Endodermal cell (in vitro differentiated cells): ENCODE data around the gene NKAP. TPM values are rescaled to one million over a fixed set of nuclear protein-coding genes. Genes with fewer than 3 reads are reported as not detected.
"Not testable (repeated sequence)": the region's sequence is repeated elsewhere in the genome, so short reads cannot be mapped to it uniquely, and the experiment has no call there.

Experiments
- DNase-seq: peaks from one replicate; pipeline ENCODE4 v3.0.0-alpha.2; 2017
- H3K27ac ChIP-seq: 2 replicates; pipeline ENCODE4 v1.5.1; 2013; ENCODE audit warnings: mild to moderate bottlenecking, low read depth, low read length, moderate library complexity
- H3K27me3 ChIP-seq: 2 replicates; pipeline ENCODE4 v1.6.1; 2013; ENCODE audit warnings: mild to moderate bottlenecking, low read length, moderate library complexity; ENCODE audit not compliant: insufficient read depth, control insufficient read depth, poor library complexity, severe bottlenecking
- H3K36me3 ChIP-seq: 2 replicates; pipeline ENCODE4 v1.7.0; 2013; ENCODE audit warnings: mild to moderate bottlenecking, low read length, moderate library complexity; ENCODE audit not compliant: control insufficient read depth, insufficient read depth
- H3K4me1 ChIP-seq: one replicate; pipeline ENCODE4 v1.7.0; 2013; ENCODE audit warnings: low read length; ENCODE audit not compliant: control insufficient read depth, insufficient read depth
- H3K4me3 ChIP-seq: 2 replicates; pipeline ENCODE4 v1.5.1; 2013; ENCODE audit warnings: mild to moderate bottlenecking, low read length, moderate library complexity
- H3K9ac ChIP-seq: 2 replicates; pipeline ENCODE4 v1.6.1; 2013; ENCODE audit warnings: mild to moderate bottlenecking, low read length, moderate library complexity; ENCODE audit not compliant: poor library complexity, severe bottlenecking; ENCODE audit errors: extremely low read depth
- H3K9me3 ChIP-seq: 2 replicates; pipeline ENCODE4 v1.6.1; 2013; ENCODE audit warnings: mild to moderate bottlenecking, low read length, moderate library complexity; ENCODE audit not compliant: control insufficient read depth
- H3K27ac Mint-ChIP-seq: 2 replicates; pipeline ENCODE4 v1.8.0; 2020; ENCODE audit warnings: mixed read lengths
- H3K27me3 Mint-ChIP-seq: 2 replicates; pipeline ENCODE4 v1.8.0; 2021; ENCODE audit warnings: mild to moderate bottlenecking, mixed read lengths; ENCODE audit not compliant: insufficient read depth
- H3K36me3 Mint-ChIP-seq: 2 replicates; pipeline ENCODE4 v1.8.0; 2020; ENCODE audit warnings: low read depth, mixed read lengths
- H3K4me1 Mint-ChIP-seq: 2 replicates; pipeline ENCODE4 v1.8.0; 2020; ENCODE audit warnings: mixed read lengths
- H3K4me3 Mint-ChIP-seq: 2 replicates; pipeline ENCODE4 v1.8.0; 2020; ENCODE audit warnings: mild to moderate bottlenecking, moderate library complexity, mixed read lengths
- H3K9me3 Mint-ChIP-seq: 2 replicates; pipeline ENCODE4 v1.8.0; 2020; ENCODE audit warnings: mild to moderate bottlenecking, mixed read lengths
- WGBS, 2 experiments: methylation state at CpG; one replicate each; pipeline versions ENCODE4 v1.1.5 to v1.1.7; 2013; ENCODE audit warnings: missing lambda C conversion rate in 2 of 2, mixed read lengths in 1 of 2; ENCODE audit not compliant: insufficient coverage in 1 of 2, insufficient read length in 1 of 2; 5-methylcytosine and 5-hydroxymethylcytosine counted together
- total RNA-seq, 2 donors: library from RNA; stranded (reverse); fragmentation: NEBNext Ultra II Directional in 1 of 2; extraction: Animal tissue kit (Norgen Biotek cat#: 25700) in 1 of 2; gene quantifications; 2 replicates in 1 of 2; 3 replicates in 1 of 2; pipeline ENCODE4 v1.2.1, GENCODE V29; 2021
- TF ChIP-seq, protein P1 (sequence below): fragments of 200-600 bp; sonication (generic); conservative IDR thresholded peaks from 2 replicates; pipeline ENCODE4 v1.5.0; 2021; ENCODE audit warnings: antibody characterized with exemption, mild to moderate bottlenecking

Gene NKAP
- total RNA-seq, 2 donors from 2014 or later: 7.7 to 10.8 TPM

DNA sequence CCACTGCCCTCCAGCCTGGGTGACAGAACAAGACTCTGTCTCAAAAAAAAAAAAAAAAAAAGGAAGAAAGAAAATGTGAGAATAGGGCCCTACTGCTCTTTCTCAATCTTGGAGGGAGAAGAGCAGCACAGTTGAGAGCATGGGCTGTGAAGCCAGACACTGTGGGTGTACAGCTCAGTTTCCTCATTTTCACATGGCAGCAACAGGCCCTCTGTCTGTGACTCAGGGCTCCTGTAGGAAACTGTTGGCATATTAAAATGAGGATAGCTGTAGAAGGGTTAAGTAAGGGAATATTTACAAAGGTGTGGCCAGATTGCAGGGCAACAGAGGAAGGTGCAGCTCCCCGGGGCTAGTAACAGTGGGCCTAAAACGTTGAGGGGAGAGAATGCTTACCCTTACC, 44.4 kb downstream of the NKAP start:
- Mint-ChIP-seq H3K4me1 (no peaks in the 10 kb centered on the region), H3K4me3 (no peak overlapping the region), H3K27me3 (no peaks in the 10 kb centered on the region), H3K9me3 (peaks cover 47% of the 10 kb centered on the region), H3K27ac (no peak overlapping the region), H3K36me3 (no peaks in the 10 kb centered on the region)
- H3K4me3 ChIP-seq: no peak overlapping the region
- no peaks in the 10 kb centered on the region for H3K4me1 ChIP-seq
- no peak overlapping the region for H3K9ac ChIP-seq
- H3K27ac ChIP-seq: no peak overlapping the region
- TF ChIP-seq, protein P1, sequence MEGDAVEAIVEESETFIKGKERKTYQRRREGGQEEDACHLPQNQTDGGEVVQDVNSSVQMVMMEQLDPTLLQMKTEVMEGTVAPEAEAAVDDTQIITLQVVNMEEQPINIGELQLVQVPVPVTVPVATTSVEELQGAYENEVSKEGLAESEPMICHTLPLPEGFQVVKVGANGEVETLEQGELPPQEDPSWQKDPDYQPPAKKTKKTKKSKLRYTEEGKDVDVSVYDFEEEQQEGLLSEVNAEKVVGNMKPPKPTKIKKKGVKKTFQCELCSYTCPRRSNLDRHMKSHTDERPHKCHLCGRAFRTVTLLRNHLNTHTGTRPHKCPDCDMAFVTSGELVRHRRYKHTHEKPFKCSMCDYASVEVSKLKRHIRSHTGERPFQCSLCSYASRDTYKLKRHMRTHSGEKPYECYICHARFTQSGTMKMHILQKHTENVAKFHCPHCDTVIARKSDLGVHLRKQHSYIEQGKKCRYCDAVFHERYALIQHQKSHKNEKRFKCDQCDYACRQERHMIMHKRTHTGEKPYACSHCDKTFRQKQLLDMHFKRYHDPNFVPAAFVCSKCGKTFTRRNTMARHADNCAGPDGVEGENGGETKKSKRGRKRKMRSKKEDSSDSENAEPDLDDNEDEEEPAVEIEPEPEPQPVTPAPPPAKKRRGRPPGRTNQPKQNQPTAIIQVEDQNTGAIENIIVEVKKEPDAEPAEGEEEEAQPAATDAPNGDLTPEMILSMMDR: no peak
- no peaks in the 10 kb centered on the region for H3K27me3 ChIP-seq
- WGBS, 2 experiments: 42% methylated on average over 2 of the region's 2 CpGs; no CpG with 5 or more reads in 1 of the 2 experiments
- H3K9me3 ChIP-seq: no peaks in the 10 kb centered on the region
- H3K36me3 ChIP-seq: no peaks in the 10 kb centered on the region
- no peak for DNase-seq

DNA sequence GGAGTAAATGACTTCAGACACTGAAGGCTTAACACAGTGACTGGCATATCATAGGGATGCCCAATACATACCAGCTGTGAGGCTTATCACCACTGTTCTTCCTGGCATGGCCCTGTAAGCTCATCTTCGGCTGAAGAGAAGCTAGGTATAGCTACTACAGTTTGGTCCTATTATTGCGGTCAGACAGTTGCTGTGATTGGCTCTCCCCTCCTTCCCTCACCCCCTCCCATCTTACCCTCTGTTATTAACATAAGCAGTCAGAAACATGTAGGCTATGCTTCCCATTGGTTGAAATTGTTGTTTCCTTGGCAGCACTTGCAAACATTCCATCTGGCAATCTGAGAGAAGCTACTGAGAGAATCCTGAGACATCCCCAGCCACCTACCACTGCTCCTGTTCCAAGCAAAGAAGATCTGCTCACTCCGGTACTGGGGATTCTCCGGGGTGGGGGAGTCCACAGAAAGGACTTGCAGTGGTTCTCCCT, 47.7 kb downstream of the NKAP start, which contains the start of gene AKAP14:
TSS of gene AKAP14 (plus strand) at position 51 of the 484 bp plus-strand sequence. CDS start 7,331 bp downstream, outside the sequence.
- Mint-ChIP-seq H3K4me3 (no peak within 1 kb of the TSS), H3K9me3 (peaks cover 52% of the 10 kb centered on the region), H3K4me1 (no peaks in the 10 kb centered on the region), H3K27ac (no peak within 1 kb of the TSS), H3K27me3 (no peaks in the 10 kb centered on the region), H3K36me3 (no peaks in the 10 kb centered on the region)
- Histone ChIP-seq H3K4me1 (no peaks in the 10 kb centered on the region), H3K4me3 (no peak within 1 kb of the TSS), H3K27ac (no peak within 1 kb of the TSS), H3K9ac (no peak within 1 kb of the TSS), H3K27me3 (no peaks in the 10 kb centered on the region), H3K9me3 (no peaks in the 10 kb centered on the region), H3K36me3 (no peaks in the 10 kb centered on the region)
- peak; percentile 58 for DNase-seq
- 65% methylated on average over 4 of the region's 4 CpGs; no CpG with 5 or more reads in 1 of the 2 experiments for WGBS, 2 experiments
- TF ChIP-seq, protein P1: no peak

DNA sequence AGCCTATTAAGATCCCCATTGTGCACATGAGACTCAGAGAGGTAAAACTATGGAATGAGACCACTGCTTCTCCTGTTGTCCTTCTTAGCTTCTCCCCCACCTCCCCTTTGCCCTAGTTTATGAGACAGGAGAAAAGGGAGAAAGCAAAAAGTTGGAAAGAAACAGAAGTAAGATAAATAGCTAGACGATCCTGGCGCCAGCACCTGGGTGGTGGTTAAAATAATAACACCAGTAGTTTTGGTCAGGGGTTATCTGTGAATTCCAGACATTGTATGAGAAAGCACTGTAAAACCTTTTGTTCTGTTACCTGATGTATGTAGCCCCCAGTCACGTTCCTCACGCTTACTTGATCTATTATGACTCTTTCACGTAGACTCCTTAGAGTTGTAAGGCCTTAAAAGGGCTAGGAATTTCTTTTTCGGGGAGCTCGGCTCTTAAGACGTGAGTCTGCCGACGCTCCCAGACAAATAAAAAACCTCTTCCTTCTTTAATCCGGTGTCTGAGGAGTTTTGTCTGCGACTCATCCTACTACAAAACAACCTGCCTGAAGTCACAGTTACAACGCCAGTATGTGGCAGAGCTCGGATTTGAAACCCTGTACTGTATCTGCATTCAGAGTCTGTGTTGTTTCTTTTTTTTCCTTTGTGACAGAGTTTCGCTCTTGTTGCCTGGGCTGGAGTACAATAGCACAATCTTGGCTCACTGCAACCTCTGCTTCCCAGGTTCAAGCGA, 51.4 kb downstream of the NKAP start:
- not testable (repeated sequence) for DNase-seq, H3K36me3 ChIP-seq, H3K4me3 ChIP-seq, H3K27me3 ChIP-seq, H3K4me3 Mint-ChIP-seq, H3K9ac ChIP-seq, H3K9me3 ChIP-seq, H3K27ac ChIP-seq, H3K4me1 Mint-ChIP-seq, H3K27me3 Mint-ChIP-seq, H3K36me3 Mint-ChIP-seq, H3K4me1 ChIP-seq, H3K27ac Mint-ChIP-seq
- peaks cover 44% of the 10 kb centered on the region for H3K9me3 Mint-ChIP-seq
- 87 to 94% methylated on average over 3 to 16 of the region's 16 CpGs for WGBS, 2 experiments

DNA sequence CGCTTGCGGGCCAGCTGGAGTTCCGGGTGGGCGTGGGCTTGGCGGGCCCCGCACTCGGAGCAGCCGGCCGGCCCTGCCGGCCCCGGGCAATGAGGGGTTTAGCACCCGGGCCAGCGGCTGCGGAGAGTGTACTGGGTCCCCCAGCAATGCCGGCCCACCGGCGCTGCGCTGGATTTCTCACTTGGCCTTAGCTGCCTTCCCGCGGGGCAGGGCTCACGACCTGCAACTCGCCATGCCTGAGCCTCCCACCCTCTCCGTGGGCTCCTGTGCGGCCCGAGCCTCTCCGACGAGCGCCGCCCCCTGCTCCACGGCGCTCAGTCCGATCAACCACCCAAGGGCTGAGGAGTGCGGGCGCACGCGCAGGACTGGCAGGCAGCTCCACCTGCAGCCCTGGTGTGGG, 52.9 kb downstream of the NKAP start:
- not testable (repeated sequence) for H3K9me3 ChIP-seq, H3K27me3 ChIP-seq, H3K27ac Mint-ChIP-seq, H3K4me3 ChIP-seq, H3K4me3 Mint-ChIP-seq, H3K9ac ChIP-seq, H3K36me3 ChIP-seq, DNase-seq, H3K27me3 Mint-ChIP-seq, H3K4me1 Mint-ChIP-seq, H3K27ac ChIP-seq, H3K36me3 Mint-ChIP-seq, H3K4me1 ChIP-seq
- H3K9me3 Mint-ChIP-seq: peaks cover 46% of the 10 kb centered on the region
- WGBS, 2 experiments: 99 to 100% methylated on average over 2 to 25 of the region's 36 CpGs
